Measurements from ENCODE around the gene CAPZB.

CAPZB gene

GRCh38 chr1:19313961-19314882, 171.1 kb downstream of the CAPZB start:
- no peak overlapping the region for H3K4me3 ChIP-seq (ENCODE audit: low read depth, low read length)
- DNase-seq (ENCODE audit: low read depth) = no peak
- TF ChIP-seq CTCF (IDR thresholded peaks at IDR 0.05; ENCODE audit: low read depth, low read length, missing control alignments) = no peak

- H3K4me3 ChIP-seq (ENCODE audit: low read depth, low read length) = peak overlapping the region; percentile 76
- TF ChIP-seq CTCF (IDR thresholded peaks at IDR 0.05; ENCODE audit: low read depth, low read length, missing control alignments) = no peak
- DNase-seq (ENCODE audit: low read depth) = no peak
Observed at GRCh38 chr1:19313636-19313959, 171.7 kb downstream of the CAPZB start.

- no peak for DNase-seq (ENCODE audit: low read depth)
- TF ChIP-seq CTCF (IDR thresholded peaks at IDR 0.05; ENCODE audit: low read depth, low read length, missing control alignments) = no peak
- peak overlapping the region; percentile 76 for H3K4me3 ChIP-seq (ENCODE audit: low read depth, low read length)
Observed at GRCh38 chr1:19312782-19313635, 172.3 kb downstream of the CAPZB start.

- peak; percentile 57 for DNase-seq (ENCODE audit: low read depth)
- H3K4me3 ChIP-seq (ENCODE audit: low read depth, low read length) = peak within 1 kb of the TSS; percentile 88
- TF ChIP-seq CTCF (IDR thresholded peaks at IDR 0.05; ENCODE audit: low read depth, low read length, missing control alignments) = no peak
Observed at GRCh38 chr1:19311931-19312781, 173.2 kb downstream of the CAPZB start, which contains the start of the genes AKR7A2 and SLC66A1. Gene AKR7A2 (minus strand): TSS chr1:19312144. CDS start chr1:19312124, 20 bp downstream. Gene SLC66A1 (plus strand): TSS chr1:19312326. CDS start chr1:19317678, 5,352 bp downstream.

GRCh38 chr1:19311503-19311930, 173.8 kb downstream of the CAPZB start:
- peak overlapping the region; percentile 88 for H3K4me3 ChIP-seq (ENCODE audit: low read depth, low read length)
- no peak for DNase-seq (ENCODE audit: low read depth)

More at GRCh38 chr1:19311503-19311930, 173.8 kb downstream of the CAPZB start:
- TF ChIP-seq CTCF (IDR thresholded peaks at IDR 0.05; ENCODE audit: low read depth, low read length, missing control alignments) = no peak
